Keratinocyte (primary cell): ENCODE results near the gene ADI1. TPM values are rescaled to one million over a fixed set of nuclear protein-coding genes. Genes with fewer than 3 reads are reported as not detected.

ENCODE experiments used
- DNase-seq: peaks from one replicate; pipeline ENCODE4 v3.0.0-alpha.2; 2011; ENCODE audit warnings: low read depth, missing footprints, low spot score
- FAIRE-seq: peaks from 2 replicates; lab custom pipeline; 2011; peaks lifted over from hg19 to GRCh38; lab: Jason Lieb, UNC
- H2AFZ ChIP-seq: 2 replicates; pipeline ENCODE4 v1.6.0; 2012; ENCODE audit warnings: low read length, control low read depth, inconsistent platforms; ENCODE audit not compliant: control insufficient read depth
- H3K27ac ChIP-seq: 2 replicates; pipeline ENCODE4 v1.5.1; 2011; ENCODE audit warnings: low read length; ENCODE audit not compliant: control insufficient read depth, insufficient read depth
- H3K27me3 ChIP-seq: 3 replicates; pipeline ENCODE4 v1.6.0; 2011; ENCODE audit warnings: low read length; ENCODE audit not compliant: control insufficient read depth, insufficient read depth; ENCODE audit errors: extremely low read depth
- H3K36me3 ChIP-seq, 2 experiments: 2 replicates in 1 of 2; 3 replicates in 1 of 2; pipeline ENCODE4 v1.5.1; 2011; ENCODE audit warnings: low read length in 2 of 2, mild to moderate bottlenecking in 1 of 2; ENCODE audit not compliant: control insufficient read depth in 2 of 2, insufficient read depth in 2 of 2; ENCODE audit errors: extremely low read depth in 1 of 2
- H3K4me1 ChIP-seq: 3 replicates; pipeline ENCODE4 v1.5.1; 2011; ENCODE audit warnings: low read length; ENCODE audit not compliant: control insufficient read depth, insufficient read depth; ENCODE audit errors: extremely low read depth
- H3K4me2 ChIP-seq: 3 replicates; pipeline ENCODE4 v1.6.0; 2011; ENCODE audit warnings: low read depth, low read length; ENCODE audit not compliant: control insufficient read depth, insufficient read depth; ENCODE audit errors: extremely low read depth
- H3K4me3 ChIP-seq, 3 experiments: fragments of 200-600 bp in 1 of 3; sonication (generic) in 1 of 3; 2 replicates in 2 of 3; 3 replicates in 1 of 3; pipeline ENCODE4 v1.5.1; 2011 to 2016; ENCODE audit warnings: low read length in 3 of 3, mild to moderate bottlenecking in 3 of 3, control low read depth in 2 of 3, inconsistent platforms in 1 of 3, low read depth in 1 of 3, mixed read lengths in 1 of 3, mixed run types in 1 of 3, moderate library complexity in 1 of 3; ENCODE audit not compliant: control insufficient read depth in 2 of 3, insufficient read depth in 2 of 3; ENCODE audit errors: extremely low read depth in 1 of 3
- H3K79me2 ChIP-seq: 2 replicates; pipeline ENCODE4 v1.6.0; 2012; ENCODE audit warnings: low read length; ENCODE audit not compliant: control insufficient read depth, insufficient read depth
- H3K9ac ChIP-seq: 3 replicates; pipeline ENCODE4 v1.6.0; 2011; ENCODE audit warnings: low read length; ENCODE audit not compliant: control insufficient read depth, insufficient read depth; ENCODE audit errors: extremely low read depth
- H3K9me1 ChIP-seq: 3 replicates; pipeline ENCODE4 v1.6.0; 2011; ENCODE audit warnings: low read length; ENCODE audit not compliant: control insufficient read depth, insufficient read depth; ENCODE audit errors: extremely low read depth
- H3K9me3 ChIP-seq: 2 replicates; pipeline ENCODE4 v1.5.1; 2012; ENCODE audit warnings: low read depth, low read length; ENCODE audit not compliant: control insufficient read depth
- H4K20me1 ChIP-seq: 3 replicates; pipeline ENCODE4 v1.6.0; 2011; ENCODE audit warnings: low read length; ENCODE audit not compliant: control insufficient read depth, insufficient read depth; ENCODE audit errors: extremely low read depth
- CTCF ChIP-seq, 3 experiments: IDR thresholded peaks in 1 of 3; conservative IDR thresholded peaks in 1 of 3; optimal IDR thresholded peaks in 1 of 3; 2 replicates in 2 of 3; 3 replicates in 1 of 3; pipeline versions ENCODE3 to v1.5.1; 2011; ENCODE audit warnings: low read length in 3 of 3, mild to moderate bottlenecking in 3 of 3, moderate library complexity in 2 of 3, control low read depth in 1 of 3, inconsistent platforms in 1 of 3; ENCODE audit not compliant: insufficient read depth in 2 of 3; ENCODE audit errors: extremely low read depth in 1 of 3
- EZH2 ChIP-seq: IDR thresholded peaks from one replicate; pipeline ENCODE4 v1.6.1; 2012; ENCODE audit warnings: inconsistent platforms, mild to moderate bottlenecking, low read length, moderate library complexity
- dilution Hi-C: fragments of 300-500 bp; cut with MboI; formaldehyde crosslinking; loops from one replicate; pipeline ENCODE4 v1.7.0; 2020; ENCODE audit warnings: low sequenced_read_pairs; ENCODE audit not compliant: extremely low pct_ligation_motif_present
- polyA plus RNA-seq, 5 experiments: library from polyadenylated mRNA; depleted of rRNA in 3 of 5; stranded (reverse) in 3 of 5; stranded (forward) in 1 of 5; unstranded in 1 of 5; fragments of >200 nt; gene quantifications; 1 replicate in 1 of 5; 2 replicates in 3 of 5; 3 replicates in 1 of 5; pipeline versions ENCODE4 v1.2.1 to v1.2.3, GENCODE V29; 2011 to 2012; ENCODE audit warnings: missing spikeins in 2 of 5, low read depth in 1 of 5, low replicate concordance in 1 of 5

ADI1 gene
- polyA plus RNA-seq, 1 donor (not counting 4 experiments of a cell fraction or from before 2014, with no cell fraction given), result 47.4 TPM

GRCh38 chr2:3490191-3491170 lies 28.9 kb downstream of the ADI1 start:
- Histone ChIP-seq H3K79me2 (no peaks in the 10 kb centered on the region), H3K27ac (no peak overlapping the region), H3K9me1 (no peaks in the 10 kb centered on the region), H3K36me3 (no peaks in the 10 kb centered on the region), H3K4me2 (no peak overlapping the region), H4K20me1 (no peaks in the 10 kb centered on the region), H3K9ac (no peak overlapping the region), H3K4me3 (no peak overlapping the region), H3K27me3 (no peaks in the 10 kb centered on the region), H3K9me3 (no peaks in the 10 kb centered on the region), H3K4me1 (no peaks in the 10 kb centered on the region), H2AFZ (no peak overlapping the region)
- FAIRE-seq (no peak), DNase-seq (no peak)
- TF ChIP-seq CTCF (optimal IDR thresholded peaks at IDR 0.05 in 1 of 3, IDR thresholded peaks at IDR 0.05 in 1 of 3, conservative IDR thresholded peaks at IDR 0.05 in 1 of 3; ENCODE audit: extremely low read depth in 1 of 3, insufficient read depth in 2 of 3, low read length in 3 of 3) (no peak), EZH2 (no peak)
- dilution Hi-C loops, result no loop called here

GRCh38 chr2:3489764-3490115 lies 29.6 kb downstream of the ADI1 start:
- Histone ChIP-seq H3K4me2 (no peak overlapping the region), H3K79me2 (no peaks in the 10 kb centered on the region), H3K9me3 (no peaks in the 10 kb centered on the region), H3K9me1 (no peaks in the 10 kb centered on the region), H3K36me3 (no peaks in the 10 kb centered on the region), H3K9ac (no peak overlapping the region), H3K27ac (no peak overlapping the region), H3K4me3 (no peak overlapping the region), H4K20me1 (no peaks in the 10 kb centered on the region), H3K4me1 (no peaks in the 10 kb centered on the region), H2AFZ (no peak overlapping the region), H3K27me3 (no peaks in the 10 kb centered on the region)
- no peak for DNase-seq
- dilution Hi-C loops, result no loop called here
- no peak for FAIRE-seq
- TF ChIP-seq EZH2, result no peak
